PC-3 (cell line): Measurements from ENCODE around the gene NAGLU. TPM values are rescaled to one million over a fixed set of nuclear protein-coding genes. Genes with fewer than 3 reads are reported as not detected.

Source experiments
- ATAC-seq: fragments of 200-7000 bp; cut with Tn5 transposase; 2 replicates; pipeline ENCODE4 v1.9.1; 2020; ENCODE audit warnings: mild to moderate bottlenecking, moderate library complexity
- BruUV-seq: library from RNA; stranded (reverse); fragments of 400-500 nt; replicated peaks from 2 replicates; lab custom pipeline; 2021; lab: Mats Ljungman, UMichigan
- CTCF ChIA-PET: fragments of 300-600 bp; sonication (Branson Sonifier 250); formaldehyde crosslinking; loops from one replicate; lab custom pipeline; 2022; ENCODE audit warnings: antibody characterized with exemption; lab: Charles Lee
- POLR2A ChIA-PET: fragments of 300-600 bp; sonication (Branson Sonifier 250); formaldehyde crosslinking; loops from one replicate; lab custom pipeline; 2022; ENCODE audit warnings: antibody characterized with exemption; ENCODE audit not compliant: unreplicated experiment; lab: Charles Lee
- DNase-seq: peaks from one replicate; pipeline ENCODE4 v3.0.0-alpha.2; 2015
- H2AFZ ChIP-seq: fragments of 300-600 bp; sonication (generic); 2 replicates; pipeline ENCODE4 v1.6.0; 2016; ENCODE audit warnings: antibody characterized with exemption, low read length
- H3F3A ChIP-seq: fragments of 300-600 bp; sonication (generic); one replicate; pipeline ENCODE4 v1.6.0; 2017; ENCODE audit warnings: antibody characterized with exemption, low read length, control low read depth, mild to moderate bottlenecking; ENCODE audit not compliant: unreplicated experiment
- H3K27ac ChIP-seq: fragments of 300-600 bp; sonication (generic); 2 replicates; pipeline ENCODE4 v1.5.1; 2016; ENCODE audit warnings: mild to moderate bottlenecking, low read length
- H3K27me3 ChIP-seq: fragments of 300-600 bp; sonication (generic); 2 replicates; pipeline ENCODE4 v1.6.1; 2016; ENCODE audit warnings: low read length, mixed read lengths
- H3K36me3 ChIP-seq: fragments of 300-600 bp; sonication (generic); 2 replicates; pipeline ENCODE4 v1.6.1; 2016; ENCODE audit warnings: low read depth, mixed run types, low read length, mixed read lengths
- H3K4me1 ChIP-seq: fragments of 300-600 bp; sonication (generic); 2 replicates; pipeline ENCODE4 v1.5.1; 2016; ENCODE audit warnings: low read length; ENCODE audit not compliant: insufficient read depth
- H3K4me2 ChIP-seq: fragments of 300-600 bp; sonication (generic); 2 replicates; pipeline ENCODE4 v1.6.0; 2016; ENCODE audit warnings: low read length
- H3K4me3 ChIP-seq: fragments of 300-600 bp; sonication (generic); 2 replicates; pipeline ENCODE4 v1.5.1; 2016; ENCODE audit warnings: mild to moderate bottlenecking, low read length, mixed read lengths
- H3K79me2 ChIP-seq: fragments of 300-600 bp; sonication (generic); 2 replicates; pipeline ENCODE4 v1.6.1; 2017; ENCODE audit warnings: low read length, mixed read lengths
- H3K9ac ChIP-seq: fragments of 300-600 bp; sonication (generic); 2 replicates; pipeline ENCODE4 v1.6.0; 2016; ENCODE audit warnings: mild to moderate bottlenecking, low read length
- H3K9me2 ChIP-seq: fragments of 300-600 bp; sonication (generic); replicated peaks from 2 replicates; pipeline ENCODE4 v1.6.1; 2016; ENCODE audit warnings: mixed run types, low read length, mixed read lengths
- H3K9me3 ChIP-seq: fragments of 300-600 bp; sonication (generic); 2 replicates; pipeline ENCODE4 v1.6.1; 2016; ENCODE audit warnings: low read length, mixed read lengths
- H4K20me1 ChIP-seq: fragments of 300-600 bp; sonication (generic); 2 replicates; pipeline ENCODE4 v1.6.1; 2016; ENCODE audit warnings: low read length, mixed read lengths
- EZH2 ChIP-seq: fragments of 300-600 bp; sonication (generic); IDR thresholded peaks from one replicate; pipeline ENCODE4 v1.6.1; 2017; ENCODE audit warnings: antibody characterized with exemption, mild to moderate bottlenecking, low read length; ENCODE audit not compliant: unreplicated experiment
- EZH2phosphoT487 ChIP-seq: fragments of 300-600 bp; sonication (generic); IDR thresholded peaks from 2 replicates; pipeline ENCODE4 v1.6.1; 2018; ENCODE audit warnings: mild to moderate bottlenecking, antibody characterized with exemption, low read length, borderline replicate concordance
- intact Hi-C: fragments of 100-400 bp; cut with micrococcal nuclease; formaldehyde crosslinking; loops from 2 replicates; pipeline ENCODE4 v1.9.0; 2023
- total RNA-seq: library from RNA; depleted of rRNA; stranded (reverse); fragments of >200 nt; gene quantifications from 2 replicates; pipeline ENCODE4 v1.2.3, GENCODE V29; 2014
- TF ChIP-seq, protein P1 (sequence below): fragments of 300-600 bp; sonication (generic); conservative IDR thresholded peaks from 2 replicates; pipeline ENCODE4 v1.5.1; 2017; ENCODE audit warnings: antibody characterized with exemption, low read depth, mild to moderate bottlenecking, low read length

NAGLU gene
- total RNA-seq, 1 experiment from 2014 or later: 4.9 TPM

DNA sequence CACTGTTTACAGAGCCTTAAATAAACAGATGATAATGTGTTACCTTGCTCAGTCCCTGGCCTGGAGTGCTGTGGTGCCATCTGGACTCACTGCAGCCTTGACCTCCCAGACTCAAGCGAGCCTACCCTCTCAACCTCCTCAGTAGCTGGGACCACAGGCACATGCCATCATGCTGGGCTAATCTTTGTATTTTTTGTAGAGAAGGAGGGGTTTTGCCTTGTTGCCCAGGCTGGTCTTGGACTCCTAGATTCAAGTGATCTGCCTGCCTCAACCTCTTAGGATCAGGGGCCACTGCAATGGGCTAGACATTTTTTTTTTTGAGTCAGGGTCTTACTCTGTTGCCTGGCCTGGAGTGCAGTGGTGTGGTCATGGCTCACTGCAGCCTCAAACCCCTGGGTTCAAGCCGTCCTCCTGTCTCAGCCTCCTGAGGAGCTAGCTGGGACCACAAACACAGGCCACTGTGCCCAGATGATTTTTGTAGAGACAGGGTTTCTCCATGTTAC, 5.0 kb upstream of the NAGLU start:
- Histone ChIP-seq H3K9ac (no peak overlapping the region), H3K4me2 (no peak overlapping the region), H3K4me3 (no peak overlapping the region), H3K79me2 (no peaks in the 10 kb centered on the region), H3K36me3 (no peaks in the 10 kb centered on the region), H3K27ac (no peak overlapping the region), H3K9me2 (no peaks in the 10 kb centered on the region), H3F3A (no peaks in the 10 kb centered on the region), H3K9me3 (no peaks in the 10 kb centered on the region), H3K27me3 (no peaks in the 10 kb centered on the region), H3K4me1 (peaks cover 10% of the 10 kb centered on the region), H4K20me1 (no peaks in the 10 kb centered on the region), H2AFZ (no peak overlapping the region)
- TF ChIP-seq, protein P1, sequence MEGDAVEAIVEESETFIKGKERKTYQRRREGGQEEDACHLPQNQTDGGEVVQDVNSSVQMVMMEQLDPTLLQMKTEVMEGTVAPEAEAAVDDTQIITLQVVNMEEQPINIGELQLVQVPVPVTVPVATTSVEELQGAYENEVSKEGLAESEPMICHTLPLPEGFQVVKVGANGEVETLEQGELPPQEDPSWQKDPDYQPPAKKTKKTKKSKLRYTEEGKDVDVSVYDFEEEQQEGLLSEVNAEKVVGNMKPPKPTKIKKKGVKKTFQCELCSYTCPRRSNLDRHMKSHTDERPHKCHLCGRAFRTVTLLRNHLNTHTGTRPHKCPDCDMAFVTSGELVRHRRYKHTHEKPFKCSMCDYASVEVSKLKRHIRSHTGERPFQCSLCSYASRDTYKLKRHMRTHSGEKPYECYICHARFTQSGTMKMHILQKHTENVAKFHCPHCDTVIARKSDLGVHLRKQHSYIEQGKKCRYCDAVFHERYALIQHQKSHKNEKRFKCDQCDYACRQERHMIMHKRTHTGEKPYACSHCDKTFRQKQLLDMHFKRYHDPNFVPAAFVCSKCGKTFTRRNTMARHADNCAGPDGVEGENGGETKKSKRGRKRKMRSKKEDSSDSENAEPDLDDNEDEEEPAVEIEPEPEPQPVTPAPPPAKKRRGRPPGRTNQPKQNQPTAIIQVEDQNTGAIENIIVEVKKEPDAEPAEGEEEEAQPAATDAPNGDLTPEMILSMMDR: no peak
- TF ChIP-seq EZH2 (no peak), EZH2phosphoT487 (no peak)
- ChIA-PET CTCF (no interaction called here), POLR2A (no interaction called here)
- no TSS peak for BruUV-seq
- ATAC-seq: no peak
- intact Hi-C loops: no loop called here
- no peak for DNase-seq

DNA sequence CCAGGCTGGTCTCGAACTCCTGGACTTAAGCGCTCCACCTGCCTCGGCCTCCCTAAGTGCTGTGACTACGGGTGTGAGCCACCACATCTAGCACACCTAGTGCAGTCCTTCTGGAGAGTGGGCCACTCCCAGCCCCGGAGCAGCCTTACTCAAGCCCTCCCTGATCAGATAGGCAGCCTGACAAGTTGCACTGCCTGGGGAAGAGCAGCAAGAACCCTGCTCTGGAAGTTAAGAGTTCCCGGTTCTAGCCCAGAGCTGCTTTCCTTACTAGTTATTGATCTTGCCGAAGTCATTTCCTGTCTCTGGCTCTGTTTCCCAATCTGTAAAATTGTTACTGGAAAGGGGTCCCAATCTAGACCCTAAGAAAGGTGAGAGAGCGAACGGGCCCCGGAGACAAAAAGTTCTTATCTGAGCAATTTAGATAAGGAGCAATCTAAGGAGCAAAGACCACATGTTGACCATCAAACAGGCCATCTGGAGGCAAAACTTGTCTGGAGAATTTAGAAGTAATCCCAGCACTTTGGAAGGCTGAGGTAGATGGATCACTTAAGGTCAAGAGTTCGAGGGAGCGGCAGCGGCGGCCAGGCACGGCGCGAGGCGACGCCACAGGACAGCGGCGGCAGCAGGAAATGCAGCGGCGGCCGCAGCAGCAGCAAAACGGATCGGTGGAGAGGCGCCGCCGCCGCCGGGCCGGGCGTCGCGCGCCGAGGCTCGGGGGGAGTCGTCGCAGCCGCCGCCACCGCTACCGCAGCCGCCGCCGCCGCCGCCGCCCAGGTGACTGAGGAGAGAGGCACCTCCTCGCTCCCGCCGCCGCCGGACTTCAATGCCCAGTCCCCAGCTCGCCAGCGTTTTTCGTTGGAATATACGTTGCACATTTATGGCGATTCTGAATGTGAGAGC, 4.3 kb upstream of the NAGLU start:
- peak; percentile 51 for DNase-seq
- no peaks in the 10 kb centered on the region for H3K9me2 ChIP-seq
- H3K27me3 ChIP-seq: no peaks in the 10 kb centered on the region
- peaks cover 10% of the 10 kb centered on the region for H3K4me1 ChIP-seq
- H3K27ac ChIP-seq: no peak overlapping the region
- TF ChIP-seq EZH2phosphoT487 (no peak), EZH2 (no peak)
- TF ChIP-seq, protein P1: peak; percentile 29; the same call in 1 of the 2 replicates
- ChIA-PET POLR2A (interaction anchor here (0.6 to 0.7 kb wide), 2 partner anchors 23 to 676 kb away, joined by 11 to 26 read pairs; no protein-coding TSS in a partner anchor), CTCF (no interaction called here)
- intact Hi-C loops: no loop called here
- no peaks in the 10 kb centered on the region for H3K79me2 ChIP-seq
- BruUV-seq: no TSS peak
- H2AFZ ChIP-seq: peak overlapping the region; percentile 76; the same call in 1 of the 2 replicates
- H3K9me3 ChIP-seq: no peaks in the 10 kb centered on the region
- no peaks in the 10 kb centered on the region for H4K20me1 ChIP-seq
- no peaks in the 10 kb centered on the region for H3K36me3 ChIP-seq
- H3K9ac ChIP-seq: no peak overlapping the region
- peak overlapping the region; percentile 75 for H3K4me2 ChIP-seq
- peak overlapping the region; percentile 66 for H3K4me3 ChIP-seq
- H3F3A ChIP-seq: no peaks in the 10 kb centered on the region
- peak; percentile 35 for ATAC-seq
